Measurements from ENCODE around the gene ASPG.

- TF ChIP-seq CTCF (IDR thresholded peaks at IDR 0.05) (no peak), POLR2A (IDR thresholded peaks at IDR 0.05) (no peak), EP300 (IDR thresholded peaks at IDR 0.05) (no peak), POLR2AphosphoS5 (IDR thresholded peaks at IDR 0.05) (no peak)
Measured at GRCh38 chr14:104073764-104074163, 11.7 kb upstream of the ASPG start.

Data from upper lobe of left lung (tissue), 4 donors.